HCT116 (cell line): ENCODE data around the gene TNFRSF12A. TPM values are rescaled to one million over a fixed set of nuclear protein-coding genes. Genes with fewer than 3 reads are reported as not detected.

Experiments
- ATAC-seq: fragments of 200-7000 bp; cut with Tn5 transposase; 2 replicates; pipeline ENCODE4 v1.9.1; 2020; ENCODE audit warnings: mild to moderate bottlenecking, moderate library complexity
- BruUV-seq: library from RNA; stranded (reverse); fragments of 400-500 nt; replicated peaks from 2 replicates; lab custom pipeline; 2021; lab: Mats Ljungman, UMichigan
- CTCF ChIA-PET: fragments of 300-600 bp; sonication (Branson Sonifier 250); formaldehyde crosslinking; loops from one replicate; lab custom pipeline; 2021; ENCODE audit warnings: antibody characterized with exemption; lab: Charles Lee
- POLR2A ChIA-PET: fragments of 300-600, 350-600 bp; sonication (Branson Sonifier 250); formaldehyde crosslinking; loops from one replicate; lab custom pipeline; 2021; ENCODE audit warnings: antibody characterized with exemption; lab: Charles Lee
- RAD21 ChIA-PET, 2 experiments: fragments of 300-600 bp; sonication (Branson Sonifier 250); formaldehyde crosslinking; loops; one replicate each; lab custom pipeline; 2023; ENCODE audit warnings: low total read pairs in 2 of 2; ENCODE audit not compliant: uncharacterized antibody in 2 of 2, unreplicated experiment in 2 of 2, low non-redundant PET in 1 of 2; lab: Charles Lee
- DNase-seq: peaks from one replicate; pipeline ENCODE4 v3.0.0-alpha.2; 2010; ENCODE audit warnings: low read depth, low spot score
- H2AFZ ChIP-seq: fragments of 200-600 bp; shearing (Covaris generic), sonication (generic); 2 replicates; pipeline ENCODE4 v1.6.1; 2017; ENCODE audit warnings: low read depth, mixed run types, mixed read lengths, antibody characterized with exemption, low read length; ENCODE audit not compliant: poor library complexity, severe bottlenecking
- H3K27ac ChIP-seq: 2 replicates; pipeline ENCODE4 v1.5.1; 2012; ENCODE audit warnings: low read depth, low read length
- H3K27me3 ChIP-seq: fragments of 200-600 bp; sonication (generic); 2 replicates; pipeline ENCODE4 v1.6.1; 2016; ENCODE audit warnings: mixed run types, low read length, mixed read lengths; ENCODE audit not compliant: insufficient read depth
- H3K36me3 ChIP-seq, 2 experiments: fragments of 200-500 bp in 1 of 2; fragments of 200-600 bp in 1 of 2; sonication (Bioruptor generic) in 1 of 2; sonication (generic) in 1 of 2; 2 replicates each; pipeline versions ENCODE4 v1.5.1 to v1.6.1; 2014 to 2016; ENCODE audit warnings: low read length in 2 of 2, inconsistent platforms in 1 of 2, mixed read lengths in 1 of 2, mixed run types in 1 of 2; ENCODE audit not compliant: insufficient read depth in 2 of 2, control insufficient read depth in 1 of 2
- H3K4me1 ChIP-seq, 2 experiments: fragments of 200-600 bp in 1 of 2; sonication (generic) in 1 of 2; 2 replicates each; pipeline versions ENCODE4 v1.5.1 to v1.6.1; 2012 to 2017; ENCODE audit warnings: low read length in 2 of 2, inconsistent platforms in 1 of 2, mild to moderate bottlenecking in 1 of 2, mixed read lengths in 1 of 2, mixed run types in 1 of 2, moderate library complexity in 1 of 2; ENCODE audit not compliant: insufficient read depth in 2 of 2, control insufficient read depth in 1 of 2
- H3K4me2 ChIP-seq: fragments of 200-600 bp; sonication (generic); 2 replicates; pipeline ENCODE4 v1.6.1; 2017; ENCODE audit warnings: mixed run types, low read length, mixed read lengths
- H3K4me3 ChIP-seq, 2 experiments: fragments of 200-600 bp in 1 of 2; sonication (generic) in 1 of 2; replicated peaks in 1 of 2; 2 replicates each; pipeline ENCODE4 v1.5.1; 2011 to 2016; ENCODE audit warnings: low read length in 2 of 2, control low read depth in 1 of 2, low read depth in 1 of 2, mild to moderate bottlenecking in 1 of 2, mixed read lengths in 1 of 2, mixed run types in 1 of 2
- H3K79me2 ChIP-seq: fragments of 200-600 bp; sonication (generic); 2 replicates; pipeline ENCODE4 v1.6.1; 2017; ENCODE audit warnings: mild to moderate bottlenecking, mixed run types, low read length, moderate library complexity, mixed read lengths; ENCODE audit not compliant: insufficient read depth
- H3K9ac ChIP-seq: fragments of 200-600 bp; sonication (generic); 2 replicates; pipeline ENCODE4 v1.6.1; 2016; ENCODE audit warnings: low read length, mixed read lengths
- H3K9me2 ChIP-seq: fragments of 200-600 bp; sonication (generic), shearing (Covaris generic); 2 replicates; pipeline ENCODE4 v1.6.1; 2017; ENCODE audit warnings: mixed run types, mild to moderate bottlenecking, moderate library complexity; ENCODE audit not compliant: insufficient read depth
- H3K9me3 ChIP-seq, 2 experiments: fragments of 200-500 bp in 1 of 2; fragments of 200-600 bp in 1 of 2; sonication (Bioruptor generic) in 1 of 2; sonication (generic) in 1 of 2; 2 replicates each; pipeline ENCODE4 v1.6.1; 2014 to 2017; ENCODE audit warnings: low read length in 2 of 2, mixed read lengths in 2 of 2, inconsistent platforms in 1 of 2, low read depth in 1 of 2, mild to moderate bottlenecking in 1 of 2, mixed run types in 1 of 2, moderate library complexity in 1 of 2; ENCODE audit not compliant: control insufficient read depth in 1 of 2, insufficient read depth in 1 of 2
- H4K20me1 ChIP-seq: fragments of 200-600 bp; sonication (generic), shearing (Covaris generic); 2 replicates; pipeline ENCODE4 v1.6.1; 2017; ENCODE audit warnings: mixed run types, mild to moderate bottlenecking, moderate library complexity; ENCODE audit not compliant: insufficient read depth
- ZFX ChIP-seq: fragments of 450-650 bp; IDR thresholded peaks from 2 replicates; pipeline ENCODE4 v1.6.1; 2017
- intact Hi-C: fragments of 100-400 bp; cut with micrococcal nuclease; formaldehyde crosslinking; loops from 2 replicates; pipeline ENCODE4 v1.10.0; 2022
- total RNA-seq: library from RNA; stranded (reverse); gene quantifications from one replicate; pipeline ENCODE4 v1.2.1, GENCODE V29; 2021; ENCODE audit not compliant: unreplicated experiment
- TF ChIP-seq, protein P1 (sequence below), 3 experiments: fragments of 200-600 bp in 1 of 3; sonication (generic) in 1 of 3; IDR thresholded peaks in 2 of 3; conservative IDR thresholded peaks in 1 of 3; 2 replicates each; pipeline ENCODE4 v1.5.1; 2012 to 2017; ENCODE audit warnings: low read depth in 2 of 3, low read length in 2 of 3, antibody characterized with exemption in 1 of 3, borderline replicate concordance in 1 of 3, control low read depth in 1 of 3, mild to moderate bottlenecking in 1 of 3, mixed read lengths in 1 of 3, mixed run types in 1 of 3, moderate library complexity in 1 of 3; ENCODE audit not compliant: insufficient read depth in 1 of 3

Gene TNFRSF12A
- total RNA-seq, 1 experiment from 2014 or later, result 188 TPM

DNA sequence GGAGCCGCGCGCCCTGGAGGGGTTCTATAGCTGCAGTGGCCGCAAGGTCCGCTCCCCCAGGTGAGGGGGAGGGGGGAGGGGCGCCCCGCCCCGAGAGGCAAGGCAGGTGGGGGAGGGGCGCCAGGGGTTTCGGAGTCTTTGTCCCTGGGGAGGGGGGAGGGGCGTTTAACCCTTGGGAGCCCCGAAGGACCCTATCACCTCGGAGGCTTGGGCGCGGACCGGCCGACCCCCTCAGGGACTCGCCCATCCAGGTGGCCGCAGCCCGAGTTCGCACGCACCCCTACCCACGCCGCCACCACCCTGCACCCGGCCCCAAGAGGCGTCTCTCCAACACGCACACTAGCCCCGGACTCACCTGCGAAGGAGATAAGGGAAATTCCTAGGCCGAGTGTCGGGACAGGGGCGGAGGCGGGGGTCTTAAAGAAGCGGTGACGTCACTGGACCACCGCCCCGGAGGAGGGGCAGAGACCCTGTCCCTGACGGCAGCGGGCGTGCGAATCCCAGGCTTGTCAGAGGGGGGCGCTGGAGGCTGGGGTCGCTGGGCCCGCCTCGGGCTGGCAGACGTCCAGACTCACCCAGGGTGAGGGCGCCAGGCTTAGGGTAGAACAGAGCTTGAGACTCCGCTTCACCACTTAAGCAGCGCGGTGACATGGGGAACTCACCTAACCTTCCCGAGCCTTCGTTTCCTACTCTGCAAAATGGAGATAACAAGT is 2.2 kb upstream of the TNFRSF12A start, which contains the start of gene CLDN6:
TSS of gene CLDN6 (minus strand) at position 390 of the 713 bp plus-strand sequence. CDS start 2,162 bp downstream, outside the sequence.
- no peak for TF ChIP-seq ZFX
- TF ChIP-seq, protein P1, sequence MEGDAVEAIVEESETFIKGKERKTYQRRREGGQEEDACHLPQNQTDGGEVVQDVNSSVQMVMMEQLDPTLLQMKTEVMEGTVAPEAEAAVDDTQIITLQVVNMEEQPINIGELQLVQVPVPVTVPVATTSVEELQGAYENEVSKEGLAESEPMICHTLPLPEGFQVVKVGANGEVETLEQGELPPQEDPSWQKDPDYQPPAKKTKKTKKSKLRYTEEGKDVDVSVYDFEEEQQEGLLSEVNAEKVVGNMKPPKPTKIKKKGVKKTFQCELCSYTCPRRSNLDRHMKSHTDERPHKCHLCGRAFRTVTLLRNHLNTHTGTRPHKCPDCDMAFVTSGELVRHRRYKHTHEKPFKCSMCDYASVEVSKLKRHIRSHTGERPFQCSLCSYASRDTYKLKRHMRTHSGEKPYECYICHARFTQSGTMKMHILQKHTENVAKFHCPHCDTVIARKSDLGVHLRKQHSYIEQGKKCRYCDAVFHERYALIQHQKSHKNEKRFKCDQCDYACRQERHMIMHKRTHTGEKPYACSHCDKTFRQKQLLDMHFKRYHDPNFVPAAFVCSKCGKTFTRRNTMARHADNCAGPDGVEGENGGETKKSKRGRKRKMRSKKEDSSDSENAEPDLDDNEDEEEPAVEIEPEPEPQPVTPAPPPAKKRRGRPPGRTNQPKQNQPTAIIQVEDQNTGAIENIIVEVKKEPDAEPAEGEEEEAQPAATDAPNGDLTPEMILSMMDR (IDR thresholded peaks at IDR 0.05 in 2 of 3, conservative IDR thresholded peaks at IDR 0.05 in 1 of 3; ENCODE audit: borderline replicate concordance in 1 of 3, insufficient read depth in 1 of 3, low read depth in 2 of 3, low read length in 2 of 3), result peak in 2 of 3 experiments; percentile 49 to 56; a peak in 4 of 6 replicates
- ATAC-seq, result no peak
- ChIA-PET POLR2A (interaction anchor here (8.2 kb wide), 1 partner anchor 13 kb away, joined by 188 read pairs; no protein-coding TSS in a partner anchor), RAD21 (no interaction called here), CTCF (interaction anchor here (6.1 kb wide), 1 partner anchor 14 kb away, joined by 39 read pairs; no protein-coding TSS in a partner anchor)
- Histone ChIP-seq H3K4me2 (peak within 1 kb of the TSS; percentile 12; the same call in 1 of the 2 replicates), H3K27ac (no peak within 1 kb of the TSS; the same call in 1 of the 2 replicates), H3K4me3 (no peak within 1 kb of the TSS), H3K27me3 (no peaks in the 10 kb centered on the region), H3K9me2 (no peaks in the 10 kb centered on the region), H3K79me2 (peaks cover 16% of the 10 kb centered on the region; the same call in 1 of the 2 replicates), H3K36me3 (peaks cover 0 to 15% of the 10 kb centered on the region in 2 experiments; a peak in 1 of 4 replicates), H2AFZ (no peak within 1 kb of the TSS), H3K4me1 (peaks cover 33 to 70% of the 10 kb centered on the region in 2 experiments), H3K9me3 (no peaks in the 10 kb centered on the region), H3K9ac (no peak within 1 kb of the TSS), H4K20me1 (no peaks in the 10 kb centered on the region)
- DNase-seq, result no peak
- BruUV-seq, result no TSS peak
- intact Hi-C loops, result no loop called here
